ENCODE results near the gene UMODL1. TPM values are rescaled to one million over a fixed set of nuclear protein-coding genes. Genes with fewer than 3 reads are reported as not detected.

Gene UMODL1
- total RNA-seq, 1 donor from 2014 or later = not detected

DNA sequence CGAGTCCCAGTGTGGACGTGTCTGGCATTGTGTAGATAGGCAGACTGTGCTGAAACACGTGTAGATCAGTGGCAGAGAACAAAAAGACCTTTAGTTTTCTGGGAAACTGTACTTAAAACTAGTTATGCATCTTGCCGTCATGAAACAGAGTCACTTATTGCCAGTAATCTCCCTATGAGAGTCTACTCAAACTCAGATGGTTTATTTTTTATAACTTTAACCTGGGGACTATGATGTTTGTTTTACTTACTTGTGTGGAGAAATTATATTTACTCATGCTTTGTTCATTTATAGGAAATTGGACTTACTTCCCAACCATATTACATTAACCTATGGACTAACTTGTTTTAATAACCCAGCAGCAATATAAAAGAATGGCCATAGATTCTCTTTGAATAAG lies 93.7 kb downstream of the UMODL1 start:
- H3K9me3 ChIP-seq (ENCODE audit: control insufficient read depth in 3 of 3, low read length in 3 of 3) = no peaks in the 10 kb centered on the region
- no peaks in the 10 kb centered on the region for H3K36me3 ChIP-seq (ENCODE audit: control insufficient read depth in 3 of 3, insufficient read depth in 3 of 3, low read length in 3 of 3)
- H3K27ac ChIP-seq (ENCODE audit: low read depth, low read length) = no peak overlapping the region
- H3K27me3 ChIP-seq (ENCODE audit: control insufficient read depth in 3 of 3, insufficient read depth in 3 of 3, low read length in 3 of 3) = no peaks in the 10 kb centered on the region
- H3K4me1 ChIP-seq (ENCODE audit: control insufficient read depth in 3 of 3, insufficient read depth in 3 of 3, low read length in 3 of 3) = peaks cover 3 to 7% (median 4%) of the 10 kb centered on the region in 3 donors
- no peak overlapping the region for H3K9ac ChIP-seq (ENCODE audit: low read depth in 1 of 3, low read length in 3 of 3)
- no peak overlapping the region for H3K4me3 ChIP-seq (ENCODE audit: low read length in 3 of 3)

DNA sequence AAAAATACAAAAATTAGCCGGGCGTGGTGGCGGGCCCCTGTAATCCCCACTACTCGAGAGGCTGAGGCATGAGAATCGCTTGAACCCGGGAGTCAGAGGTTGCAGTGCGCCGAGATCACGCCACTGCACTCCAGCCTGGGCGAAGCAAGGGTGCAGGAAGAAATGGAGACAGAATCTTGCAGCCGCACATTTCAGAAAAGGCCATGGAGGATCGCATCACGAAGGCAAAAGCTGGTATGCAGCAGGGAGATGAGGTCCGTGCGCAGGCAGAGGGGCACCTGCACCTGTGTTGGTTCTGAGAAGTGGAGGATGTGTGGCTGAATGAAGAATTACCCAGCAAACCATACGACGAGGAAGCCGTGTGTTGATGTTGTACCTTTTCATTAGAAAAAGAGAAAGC lies 94.8 kb downstream of the UMODL1 start:
- no peak overlapping the region for H3K27ac ChIP-seq (ENCODE audit: low read depth, low read length)
- H3K9me3 ChIP-seq (ENCODE audit: control insufficient read depth in 3 of 3, low read length in 3 of 3) = no peaks in the 10 kb centered on the region
- H3K4me1 ChIP-seq (ENCODE audit: control insufficient read depth in 3 of 3, insufficient read depth in 3 of 3, low read length in 3 of 3) = peaks cover 3 to 7% (median 4%) of the 10 kb centered on the region in 3 donors
- no peaks in the 10 kb centered on the region for H3K27me3 ChIP-seq (ENCODE audit: control insufficient read depth in 3 of 3, insufficient read depth in 3 of 3, low read length in 3 of 3)
- no peak overlapping the region for H3K9ac ChIP-seq (ENCODE audit: low read depth in 1 of 3, low read length in 3 of 3)
- H3K4me3 ChIP-seq (ENCODE audit: low read length in 3 of 3) = no peak overlapping the region
- no peaks in the 10 kb centered on the region for H3K36me3 ChIP-seq (ENCODE audit: control insufficient read depth in 3 of 3, insufficient read depth in 3 of 3, low read length in 3 of 3)

DNA sequence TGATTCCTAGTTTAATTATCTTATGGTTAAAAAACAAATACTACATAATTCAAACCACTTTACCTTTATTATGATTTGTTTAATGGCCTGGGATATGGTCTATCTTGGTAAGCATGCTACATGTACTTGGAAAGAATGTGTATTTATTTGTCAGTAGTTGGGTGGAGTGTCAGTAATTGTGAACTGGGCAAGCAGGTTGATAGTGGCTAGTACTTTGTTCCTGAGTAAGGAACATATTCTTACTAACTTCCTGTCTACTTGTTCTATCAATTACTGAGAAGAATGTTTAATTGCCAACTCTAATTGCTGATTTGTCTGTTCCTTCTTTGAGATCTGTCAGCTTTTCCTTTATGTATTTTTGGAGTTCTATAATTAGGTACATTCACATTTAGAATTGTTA lies 98.6 kb downstream of the UMODL1 start:
- no peak overlapping the region for H3K4me3 ChIP-seq (ENCODE audit: low read length in 3 of 3)
- H3K9ac ChIP-seq (ENCODE audit: low read depth in 1 of 3, low read length in 3 of 3) = no peak overlapping the region
- H3K36me3 ChIP-seq (ENCODE audit: control insufficient read depth in 3 of 3, insufficient read depth in 3 of 3, low read length in 3 of 3) = no peaks in the 10 kb centered on the region
- no peaks in the 10 kb centered on the region for H3K27me3 ChIP-seq (ENCODE audit: control insufficient read depth in 3 of 3, insufficient read depth in 3 of 3, low read length in 3 of 3)
- H3K9me3 ChIP-seq (ENCODE audit: control insufficient read depth in 3 of 3, low read length in 3 of 3) = no peaks in the 10 kb centered on the region
- no peak overlapping the region for H3K27ac ChIP-seq (ENCODE audit: low read depth, low read length)
- H3K4me1 ChIP-seq (ENCODE audit: control insufficient read depth in 3 of 3, insufficient read depth in 3 of 3, low read length in 3 of 3) = peaks cover under 1 to 3% (median 2%) of the 10 kb centered on the region in 3 donors

DNA sequence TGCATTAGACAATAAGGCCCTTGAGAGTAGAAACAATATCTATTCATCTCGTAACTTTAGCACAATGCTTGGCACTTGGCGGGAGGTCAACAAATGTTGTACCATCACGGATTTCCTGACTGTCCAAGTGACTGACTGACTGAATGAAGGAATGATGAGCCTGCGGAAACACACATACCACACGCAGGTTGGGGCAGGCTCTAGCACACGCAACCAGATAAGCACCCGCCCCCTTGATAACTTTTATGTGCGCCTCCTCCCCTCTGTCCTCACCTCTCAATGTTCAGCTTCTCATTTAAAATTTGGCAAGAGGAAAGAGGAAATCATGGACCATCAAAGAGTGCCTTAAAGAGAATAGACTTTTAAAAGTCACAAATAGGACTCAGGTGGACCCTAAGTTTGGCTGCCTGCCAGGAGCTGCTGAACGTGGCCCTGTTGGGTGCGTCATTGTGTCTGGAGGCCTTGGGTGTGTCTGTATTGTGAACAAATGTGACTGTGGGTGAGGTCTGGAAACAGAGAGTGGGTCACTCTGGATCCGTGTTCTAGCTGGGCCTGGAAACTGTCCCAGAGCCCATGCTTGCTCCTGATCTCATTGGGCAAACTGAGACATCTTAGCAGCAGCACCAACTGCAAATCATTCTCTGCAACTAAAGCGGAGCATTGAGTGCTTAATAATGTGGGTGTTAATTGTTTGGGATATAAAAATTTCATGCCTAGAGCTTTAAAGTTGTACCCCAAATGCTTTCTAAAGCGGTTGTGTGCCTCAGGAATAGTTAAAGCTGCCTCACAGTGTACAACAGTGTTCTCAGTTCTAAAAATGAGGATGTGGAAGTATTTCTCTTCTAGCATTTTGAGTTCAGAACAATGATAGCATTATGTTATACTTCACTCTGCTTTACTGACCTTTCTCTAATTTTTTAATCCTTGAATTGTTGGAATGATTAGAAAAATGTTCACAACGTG lies 100.3 kb downstream of the UMODL1 start:
- Histone ChIP-seq H3K27ac (ENCODE audit: low read depth, low read length) (no peak overlapping the region), H3K4me3 (ENCODE audit: low read length in 3 of 3) (no peak overlapping the region), H3K36me3 (ENCODE audit: control insufficient read depth in 3 of 3, insufficient read depth in 3 of 3, low read length in 3 of 3) (no peaks in the 10 kb centered on the region), H3K4me1 (ENCODE audit: control insufficient read depth in 3 of 3, insufficient read depth in 3 of 3, low read length in 3 of 3) (peaks cover 0 to 3% (median 2%) of the 10 kb centered on the region in 3 donors), H3K9ac (ENCODE audit: low read depth in 1 of 3, low read length in 3 of 3) (no peak overlapping the region), H3K27me3 (ENCODE audit: control insufficient read depth in 3 of 3, insufficient read depth in 3 of 3, low read length in 3 of 3) (no peaks in the 10 kb centered on the region), H3K9me3 (ENCODE audit: control insufficient read depth in 3 of 3, low read length in 3 of 3) (no peaks in the 10 kb centered on the region)

DNA sequence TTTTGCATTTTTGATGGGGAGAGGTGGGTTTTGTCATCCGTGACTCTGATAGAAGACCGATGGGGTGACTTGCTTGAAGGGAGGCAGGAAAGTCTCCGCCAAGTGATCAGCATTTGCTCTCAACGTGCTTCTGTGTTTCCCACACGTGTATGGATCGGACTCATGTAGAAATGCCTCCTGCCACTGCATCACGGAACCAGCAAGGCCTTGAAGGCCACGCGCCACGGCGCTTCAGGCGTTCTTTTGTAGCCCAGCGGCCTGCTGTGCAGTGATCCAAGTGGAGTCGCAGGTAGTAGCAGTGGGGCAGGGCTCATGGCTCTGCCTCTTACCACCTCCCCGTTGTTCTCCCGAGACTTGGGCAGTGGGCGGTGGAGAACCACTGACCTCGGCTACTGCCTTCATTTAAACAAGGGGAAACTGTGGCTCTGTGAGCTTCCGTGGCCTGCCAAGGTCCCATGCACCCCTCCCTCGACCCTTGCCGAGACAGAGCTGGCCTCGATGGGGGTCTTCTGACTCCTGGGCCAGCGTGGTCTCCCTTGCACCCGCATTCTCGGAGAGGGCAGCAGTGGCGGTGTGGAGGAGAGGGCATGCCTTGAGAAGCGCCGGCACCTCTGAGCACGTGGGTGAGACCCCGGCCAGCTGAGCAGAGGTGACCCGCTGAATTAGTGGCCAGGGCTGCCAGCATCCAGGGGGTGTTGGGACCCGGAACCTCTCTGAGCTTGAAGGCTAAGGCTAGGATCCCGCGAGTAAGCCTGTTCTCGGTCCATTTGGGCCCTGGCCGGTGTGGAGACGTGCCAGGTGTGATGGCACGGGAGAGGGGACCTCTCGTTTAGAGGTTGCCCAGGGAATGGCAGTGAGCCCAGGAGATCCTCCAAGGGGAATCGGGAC lies 101.7 kb downstream of the UMODL1 start:
- H3K27me3 ChIP-seq (ENCODE audit: control insufficient read depth in 3 of 3, insufficient read depth in 3 of 3, low read length in 3 of 3) = no peaks in the 10 kb centered on the region
- H3K4me1 ChIP-seq (ENCODE audit: control insufficient read depth in 3 of 3, insufficient read depth in 3 of 3, low read length in 3 of 3) = peaks cover 0 to 3% (median 2%) of the 10 kb centered on the region in 3 donors
- no peaks in the 10 kb centered on the region for H3K36me3 ChIP-seq (ENCODE audit: control insufficient read depth in 3 of 3, insufficient read depth in 3 of 3, low read length in 3 of 3)
- H3K27ac ChIP-seq (ENCODE audit: low read depth, low read length) = no peak overlapping the region
- H3K9ac ChIP-seq (ENCODE audit: low read depth in 1 of 3, low read length in 3 of 3) = no peak overlapping the region
- H3K4me3 ChIP-seq (ENCODE audit: low read length in 3 of 3) = no peak overlapping the region
- H3K9me3 ChIP-seq (ENCODE audit: control insufficient read depth in 3 of 3, low read length in 3 of 3) = no peaks in the 10 kb centered on the region

DNA sequence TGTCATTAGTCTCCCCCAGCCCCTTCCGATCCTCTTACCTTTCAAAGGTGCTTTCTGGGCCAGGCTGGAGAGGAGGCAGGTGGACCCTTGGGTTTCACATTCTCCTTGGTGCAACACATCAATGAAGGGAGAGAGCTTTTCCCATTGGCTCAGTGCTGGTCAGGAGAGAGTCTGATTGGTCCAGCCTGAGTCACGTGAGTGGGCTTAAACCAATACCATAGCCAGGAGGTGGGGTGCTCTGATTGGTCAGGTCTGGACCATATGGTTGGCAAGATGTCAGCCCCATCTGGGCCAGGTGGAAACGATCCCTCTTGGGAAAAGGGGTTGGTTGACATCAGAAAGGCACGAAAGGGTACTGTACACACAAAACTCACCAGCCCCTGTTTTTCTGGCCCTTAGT lies 103.1 kb downstream of the UMODL1 start:
- H3K4me3 ChIP-seq (ENCODE audit: low read length in 3 of 3) = no peak overlapping the region
- H3K4me1 ChIP-seq (ENCODE audit: control insufficient read depth in 3 of 3, insufficient read depth in 3 of 3, low read length in 3 of 3) = peaks cover 0 to 3% (median 2%) of the 10 kb centered on the region in 3 donors
- no peaks in the 10 kb centered on the region for H3K36me3 ChIP-seq (ENCODE audit: control insufficient read depth in 3 of 3, insufficient read depth in 3 of 3, low read length in 3 of 3)
- H3K27ac ChIP-seq (ENCODE audit: low read depth, low read length) = no peak overlapping the region
- H3K9me3 ChIP-seq (ENCODE audit: control insufficient read depth in 3 of 3, low read length in 3 of 3) = no peaks in the 10 kb centered on the region
- no peak overlapping the region for H3K9ac ChIP-seq (ENCODE audit: low read depth in 1 of 3, low read length in 3 of 3)
- no peaks in the 10 kb centered on the region for H3K27me3 ChIP-seq (ENCODE audit: control insufficient read depth in 3 of 3, insufficient read depth in 3 of 3, low read length in 3 of 3)

DNA sequence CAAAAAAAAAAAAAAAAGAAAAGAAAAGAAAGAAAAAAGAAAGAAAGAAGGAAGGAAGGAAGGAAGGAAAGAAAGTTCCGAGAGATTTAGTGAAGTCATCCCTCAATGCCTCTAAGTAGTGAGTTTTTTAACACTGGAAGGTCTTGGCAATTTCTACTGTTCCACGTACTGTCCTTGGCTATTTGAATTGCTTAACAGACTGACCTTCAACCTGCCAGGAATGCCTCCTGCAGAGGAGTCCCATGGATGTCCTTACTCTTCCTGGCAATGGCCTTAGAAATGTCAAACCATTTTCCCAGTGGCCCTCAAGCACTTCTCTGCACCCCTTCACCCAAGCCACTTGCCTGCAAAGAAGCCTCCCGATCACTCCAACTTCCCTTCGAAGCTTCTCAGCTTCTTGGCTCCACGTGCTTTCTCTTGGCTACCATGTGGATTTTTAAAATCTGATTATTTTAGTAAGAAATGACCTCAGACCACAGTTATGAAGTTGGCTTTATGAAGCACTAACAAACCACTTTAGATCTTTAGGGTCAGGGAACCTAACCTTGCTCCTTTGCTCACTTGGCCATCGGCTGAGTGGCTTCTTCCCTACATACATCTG lies 104.1 kb downstream of the UMODL1 start:
- no peak overlapping the region for H3K9ac ChIP-seq (ENCODE audit: low read depth in 1 of 3, low read length in 3 of 3)
- H3K9me3 ChIP-seq (ENCODE audit: control insufficient read depth in 3 of 3, low read length in 3 of 3) = no peaks in the 10 kb centered on the region
- no peaks in the 10 kb centered on the region for H3K27me3 ChIP-seq (ENCODE audit: control insufficient read depth in 3 of 3, insufficient read depth in 3 of 3, low read length in 3 of 3)
- no peak overlapping the region for H3K4me3 ChIP-seq (ENCODE audit: low read length in 3 of 3)
- H3K36me3 ChIP-seq (ENCODE audit: control insufficient read depth in 3 of 3, insufficient read depth in 3 of 3, low read length in 3 of 3) = no peaks in the 10 kb centered on the region
- H3K27ac ChIP-seq (ENCODE audit: low read depth, low read length) = no peak overlapping the region
- H3K4me1 ChIP-seq (ENCODE audit: control insufficient read depth in 3 of 3, insufficient read depth in 3 of 3, low read length in 3 of 3) = peaks cover 0 to 3% (median 2%) of the 10 kb centered on the region in 3 donors

DNA sequence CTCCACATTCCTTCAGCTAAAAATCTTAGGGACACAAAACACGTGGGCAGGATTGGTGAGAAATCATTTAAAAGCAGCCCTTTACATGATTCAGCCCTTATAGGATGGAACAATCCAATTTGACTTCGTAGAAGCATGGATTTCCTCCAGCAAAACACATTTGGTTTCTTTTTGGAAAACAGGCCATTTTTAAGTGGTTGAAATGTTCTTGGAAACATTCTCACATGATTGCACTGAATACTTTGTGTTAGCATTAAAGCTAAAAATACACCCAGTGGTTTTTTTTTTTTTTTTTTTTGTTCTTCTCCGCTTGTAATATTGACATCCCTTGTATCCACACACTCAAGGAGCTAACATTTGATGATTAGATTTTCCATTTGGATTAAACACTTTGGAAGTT lies 105.7 kb downstream of the UMODL1 start:
- no peak overlapping the region for H3K9ac ChIP-seq (ENCODE audit: low read depth in 1 of 3, low read length in 3 of 3)
- no peak overlapping the region for H3K27ac ChIP-seq (ENCODE audit: low read depth, low read length)
- H3K4me3 ChIP-seq (ENCODE audit: low read length in 3 of 3) = no peak overlapping the region

DNA sequence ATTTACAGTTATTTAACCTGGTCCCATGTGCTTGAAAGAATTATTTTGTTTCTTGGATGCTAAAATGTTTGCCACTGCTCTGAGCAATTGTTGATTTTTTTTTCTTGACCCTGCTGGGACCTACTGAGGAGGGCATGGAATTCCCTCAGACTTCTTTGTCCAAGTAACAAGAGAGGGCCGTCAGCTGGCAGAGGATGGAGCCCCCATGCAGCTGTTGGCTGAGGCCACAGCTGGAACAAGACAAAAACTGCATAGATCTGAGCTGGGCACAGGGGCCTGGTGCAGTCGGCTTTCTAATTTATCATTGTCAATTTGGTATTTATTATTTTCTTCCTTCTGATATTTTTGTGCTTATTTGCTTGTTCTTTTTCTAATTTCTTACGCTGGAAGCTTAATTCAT lies 108.2 kb downstream of the UMODL1 start:
- Histone ChIP-seq H3K9ac (ENCODE audit: low read depth in 1 of 3, low read length in 3 of 3) (no peak overlapping the region), H3K4me3 (ENCODE audit: low read length in 3 of 3) (no peak overlapping the region), H3K4me1 (ENCODE audit: control insufficient read depth in 3 of 3, insufficient read depth in 3 of 3, low read length in 3 of 3) (no peaks in the 10 kb centered on the region), H3K27me3 (ENCODE audit: control insufficient read depth in 3 of 3, insufficient read depth in 3 of 3, low read length in 3 of 3) (peaks cover 0 to 12% (median 0%) of the 10 kb centered on the region in 3 donors), H3K36me3 (ENCODE audit: control insufficient read depth in 3 of 3, insufficient read depth in 3 of 3, low read length in 3 of 3) (no peaks in the 10 kb centered on the region), H3K9me3 (ENCODE audit: control insufficient read depth in 3 of 3, low read length in 3 of 3) (no peaks in the 10 kb centered on the region), H3K27ac (ENCODE audit: low read depth, low read length) (no peak overlapping the region)

More for the DNA sequence above, 105.7 kb downstream of the UMODL1 start:
- H3K27me3 ChIP-seq (ENCODE audit: control insufficient read depth in 3 of 3, insufficient read depth in 3 of 3, low read length in 3 of 3) = no peaks in the 10 kb centered on the region
- H3K4me1 ChIP-seq (ENCODE audit: control insufficient read depth in 3 of 3, insufficient read depth in 3 of 3, low read length in 3 of 3) = no peaks in the 10 kb centered on the region
- H3K36me3 ChIP-seq (ENCODE audit: control insufficient read depth in 3 of 3, insufficient read depth in 3 of 3, low read length in 3 of 3) = no peaks in the 10 kb centered on the region
- no peaks in the 10 kb centered on the region for H3K9me3 ChIP-seq (ENCODE audit: control insufficient read depth in 3 of 3, low read length in 3 of 3)

Measured in skeletal muscle tissue (tissue), 4 donors.